NOMO-1 (cell line): ENCODE results near the gene DHX9.

Source experiments
- DNase-seq, 2 experiments: peaks; one replicate each; lab custom pipeline; 2025; ENCODE audit not compliant: unreplicated experiment in 2 of 2; lab: John Stamatoyannopoulos, UW

The DHX9 gene

GRCh38 chr1:182835806-182836205 lies 3.3 kb upstream of the DHX9 start:
- DNase-seq, result no peak

DNA sequence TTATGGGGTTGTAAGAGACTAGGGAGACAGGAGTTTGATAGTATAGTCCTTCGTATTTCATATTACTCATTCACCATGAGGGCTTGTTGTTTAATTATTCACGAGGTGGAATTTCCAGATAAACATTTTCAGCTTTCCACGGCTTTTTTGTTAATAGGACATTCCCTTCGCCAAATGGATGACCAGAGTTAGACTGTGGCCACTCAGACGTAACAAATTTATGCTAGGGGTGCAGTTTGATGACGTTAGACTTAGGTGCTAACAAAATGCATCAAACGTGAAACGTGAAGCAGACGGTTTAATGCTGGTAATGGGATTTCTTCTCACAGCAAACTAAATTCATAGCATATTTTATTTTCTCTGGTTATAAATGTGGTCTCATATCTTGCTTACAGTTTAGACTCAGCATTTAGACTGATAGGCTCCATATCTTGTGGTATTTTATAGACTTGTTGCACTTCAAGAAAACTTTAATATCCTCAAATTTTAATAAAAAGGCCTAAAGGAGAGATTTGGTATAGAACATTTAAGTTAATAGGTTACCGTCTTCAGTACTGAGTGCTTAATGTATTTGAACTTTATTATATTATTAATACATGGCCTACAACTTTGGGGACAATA lies 2.3 kb downstream of the DHX9 start:
- DNase-seq, result no peak

GRCh38 chr1:182842265-182842664 lies 3.1 kb downstream of the DHX9 start:
- DNase-seq, result no peak

- no peak for DNase-seq
Measured at GRCh38 chr1:182845379-182845778, 6.2 kb downstream of the DHX9 start.

- DNase-seq, result no peak
Measured at GRCh38 chr1:182845894-182846293, 6.7 kb downstream of the DHX9 start.

DNA sequence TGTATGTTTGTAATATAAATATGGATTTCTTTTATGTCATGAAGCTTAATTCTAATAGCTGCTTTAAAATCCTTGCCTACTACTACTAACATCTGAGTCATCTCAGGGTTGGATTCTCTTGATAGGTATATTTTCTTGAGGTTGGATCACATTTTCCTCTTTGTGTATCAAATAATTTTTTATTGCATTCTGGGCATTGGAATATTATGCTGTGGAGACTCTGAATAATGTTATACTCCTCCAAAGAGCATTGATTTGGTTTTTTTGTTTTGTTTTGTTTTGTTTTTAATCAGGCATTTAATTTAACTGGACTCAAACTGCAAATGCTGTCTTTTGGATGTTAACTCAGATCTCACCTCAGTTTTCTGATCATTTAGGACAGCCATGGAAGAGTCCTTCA lies 8.0 kb downstream of the DHX9 start:
- no peak for DNase-seq

DNA sequence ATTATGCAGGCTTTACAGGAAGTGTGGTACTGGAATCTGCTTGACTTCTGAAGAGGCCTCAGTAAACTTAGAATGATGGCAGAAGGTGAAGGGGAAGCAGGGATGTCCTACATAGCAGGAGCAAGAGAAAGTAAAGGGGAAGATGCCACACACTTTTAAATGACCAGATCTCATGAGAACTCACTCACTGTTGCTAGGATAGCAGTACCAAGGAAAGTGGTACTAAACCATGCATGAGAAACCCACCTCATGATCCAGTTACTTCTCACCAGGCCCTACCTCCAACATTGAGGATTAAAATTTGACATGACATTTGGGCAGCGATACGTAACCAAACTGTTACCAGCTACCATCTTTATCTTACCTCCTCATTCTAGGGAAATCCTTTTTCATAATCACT lies 9.6 kb downstream of the DHX9 start:
- DNase-seq, result no peak

DNA sequence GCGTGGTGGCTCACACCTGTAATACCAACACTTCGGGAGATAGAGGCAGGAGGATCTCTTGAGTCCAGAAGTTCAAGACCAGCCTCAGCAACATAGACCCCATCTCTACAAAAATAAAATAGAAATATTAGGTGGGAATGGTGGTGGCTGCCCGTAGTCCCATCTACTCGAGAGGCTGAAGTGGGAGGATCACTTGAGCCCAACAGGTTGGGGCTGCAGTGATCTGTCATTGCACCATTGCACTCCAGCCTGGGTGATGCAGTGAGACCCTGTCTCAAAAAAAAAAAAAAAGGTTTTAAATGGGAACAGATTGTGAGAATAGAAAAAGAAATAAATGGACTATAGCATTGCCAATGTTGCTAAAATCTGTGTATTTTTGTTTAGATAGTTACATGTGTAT lies 11.2 kb downstream of the DHX9 start:
- no peak for DNase-seq

DNA sequence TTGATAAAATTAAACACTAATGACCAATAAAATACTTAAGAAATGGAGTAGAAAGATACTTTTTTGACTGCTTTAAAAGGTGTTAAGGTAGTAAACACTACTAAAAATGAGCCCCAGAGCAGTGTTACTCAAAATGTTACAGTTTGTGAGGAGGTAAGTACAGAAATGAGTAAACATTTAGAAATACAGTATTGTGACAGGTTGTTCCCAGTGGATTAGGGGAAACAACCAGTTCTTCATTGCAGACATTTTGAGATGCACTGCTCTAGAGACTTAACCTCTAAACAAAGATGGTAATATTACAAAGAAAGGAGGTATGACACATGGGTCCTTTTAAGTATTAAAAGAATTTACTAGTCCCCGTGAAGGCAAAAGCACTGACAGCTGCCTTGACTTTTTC lies 12.7 kb downstream of the DHX9 start:
- DNase-seq, result no peak

DNA sequence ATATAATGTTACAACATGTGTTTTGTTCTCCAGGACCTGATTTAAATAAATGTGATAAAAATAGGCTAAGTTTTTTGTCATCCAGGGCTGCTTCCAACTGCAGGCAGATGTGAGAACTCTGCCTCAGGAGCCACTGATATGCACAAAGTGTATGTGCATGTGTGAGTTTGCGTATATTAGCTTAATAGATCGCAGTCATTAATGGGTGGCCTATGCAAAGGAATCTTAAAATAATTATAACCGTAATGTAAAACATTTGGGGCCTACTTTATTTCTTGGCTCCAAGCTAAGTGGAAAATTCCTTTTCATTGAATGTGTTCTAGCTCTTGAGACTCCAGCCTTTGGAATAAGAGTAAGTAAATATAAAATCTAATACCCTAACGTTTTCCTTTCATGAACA lies 16.8 kb downstream of the DHX9 start:
- DNase-seq, result no peak

DNA sequence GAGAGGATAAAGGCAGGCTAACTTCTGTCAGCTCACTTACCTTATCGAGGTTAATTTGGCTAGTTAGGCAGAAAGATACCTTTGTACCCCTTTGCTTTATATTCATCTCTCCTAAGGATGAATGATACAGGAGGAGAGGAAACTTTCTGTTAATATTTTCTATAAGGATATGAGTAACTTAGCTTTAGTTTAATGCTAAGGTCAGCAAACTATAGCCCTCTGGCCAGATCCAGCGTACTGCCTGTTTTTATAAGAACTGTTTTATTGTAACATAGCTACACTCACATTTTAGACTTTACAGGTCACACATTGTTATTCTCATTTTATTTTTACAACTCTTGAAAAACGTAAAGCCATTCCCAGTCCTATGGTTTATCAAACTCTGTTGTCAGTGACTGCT lies 18.1 kb downstream of the DHX9 start:
- no peak for DNase-seq

- no peak for DNase-seq
Measured at GRCh38 chr1:182860658-182861057, 21.5 kb downstream of the DHX9 start.

- DNase-seq, result no peak
Measured at GRCh38 chr1:182861994-182862393, 22.8 kb downstream of the DHX9 start.

- DNase-seq, result no peak
Measured at GRCh38 chr1:182862827-182863226, 23.7 kb downstream of the DHX9 start.

DNA sequence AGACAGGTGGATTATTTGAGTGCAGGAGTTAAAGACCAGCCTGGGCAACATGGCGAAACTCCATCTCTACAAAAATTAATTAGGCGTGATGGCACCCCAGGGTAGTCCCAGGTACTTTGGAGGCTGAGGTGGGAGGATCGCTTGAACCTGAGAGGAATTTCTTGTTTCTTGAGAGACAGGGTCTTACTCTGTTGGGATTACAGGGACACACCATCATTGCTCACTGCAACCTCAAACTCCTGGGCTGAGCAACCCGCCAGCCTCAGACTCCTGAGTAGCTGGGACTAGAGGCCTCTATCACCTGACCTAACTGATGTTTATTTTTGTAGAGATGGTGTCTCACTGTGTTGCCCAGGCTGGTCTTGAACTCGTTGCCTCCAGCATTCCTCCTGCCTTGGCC lies 24.8 kb downstream of the DHX9 start:
- no peak for DNase-seq

DNA sequence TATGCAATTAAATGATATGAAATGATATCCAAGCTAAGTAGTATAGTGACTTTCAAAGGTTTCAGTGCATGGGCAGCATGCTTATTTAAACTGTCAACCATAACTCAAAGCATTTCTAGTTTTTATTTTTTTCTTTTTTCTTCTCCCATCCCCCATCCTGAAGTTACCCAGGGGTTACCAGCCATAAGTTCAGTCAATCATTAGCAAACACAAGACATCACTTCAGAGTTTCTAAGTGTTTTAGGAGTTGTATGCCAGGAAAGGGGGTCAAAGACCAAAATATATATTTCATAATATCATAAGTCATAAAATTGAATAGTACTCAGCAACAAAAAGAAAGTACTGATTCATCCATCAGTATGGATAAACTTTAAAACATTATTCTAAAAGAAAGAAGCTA lies 28.7 kb downstream of the DHX9 start:
- no peak for DNase-seq

DNA sequence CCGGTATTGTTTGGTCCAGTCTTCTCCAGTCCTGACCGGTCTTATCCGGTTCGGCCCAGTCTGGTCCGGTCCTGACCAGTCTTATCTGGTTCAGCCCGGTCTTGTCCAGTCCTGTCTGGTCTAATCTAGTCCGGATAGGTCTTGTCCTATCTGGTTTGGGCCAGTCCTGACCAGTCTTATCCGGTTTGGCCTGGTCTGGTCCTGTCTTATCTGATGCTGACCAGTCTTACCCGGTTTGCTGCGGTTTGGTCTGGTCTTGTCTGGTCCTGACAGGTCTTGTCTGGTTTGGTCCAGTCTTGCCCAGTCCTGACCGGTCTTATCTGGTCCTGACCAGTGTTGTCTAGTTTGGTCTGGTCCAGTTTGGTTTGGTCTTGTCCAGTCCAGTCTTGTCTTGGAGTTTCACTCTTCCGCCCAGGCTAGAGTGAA lies 30.1 kb downstream of the DHX9 start:
- DNase-seq, result no peak

- no peak for DNase-seq
Measured at GRCh38 chr1:182872881-182873280, 33.7 kb downstream of the DHX9 start.

DNA sequence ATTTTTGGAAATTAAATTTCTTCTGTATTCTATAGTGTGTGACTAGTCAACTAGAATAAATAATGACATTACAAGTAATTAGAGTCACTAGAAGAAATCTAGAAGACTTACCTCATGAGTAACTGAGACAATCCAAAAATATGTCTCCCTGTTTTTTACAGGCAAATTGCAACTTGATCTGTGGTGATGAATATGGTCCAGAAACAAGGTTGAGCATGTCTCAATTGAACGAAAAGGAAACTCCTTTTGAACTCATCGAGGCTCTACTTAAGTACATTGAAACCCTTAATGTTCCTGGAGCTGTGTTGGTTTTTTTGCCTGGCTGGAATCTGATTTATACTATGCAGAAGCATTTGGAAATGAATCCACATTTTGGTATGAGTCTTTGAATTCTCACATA lies 36.7 kb downstream of the DHX9 start:
- DNase-seq, result no peak

DNA sequence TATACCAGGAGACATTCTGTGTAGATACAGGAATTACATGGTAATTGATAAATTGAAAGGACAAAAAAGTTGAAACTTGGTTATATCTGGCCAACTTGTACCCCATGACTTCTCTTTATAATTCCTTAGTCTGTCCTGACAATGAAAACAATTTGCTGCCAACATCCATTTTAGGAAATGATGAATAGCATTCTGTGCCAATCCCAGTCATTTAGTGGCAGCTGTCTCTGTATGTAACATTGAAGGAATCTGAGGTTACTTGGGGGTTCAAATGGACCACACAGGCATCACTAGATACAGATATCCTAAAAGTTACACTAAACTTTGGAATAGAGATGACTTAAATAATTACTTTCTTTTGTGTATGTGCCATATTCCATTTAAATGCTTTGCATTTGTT lies 38.2 kb downstream of the DHX9 start:
- no peak for DNase-seq

DNA sequence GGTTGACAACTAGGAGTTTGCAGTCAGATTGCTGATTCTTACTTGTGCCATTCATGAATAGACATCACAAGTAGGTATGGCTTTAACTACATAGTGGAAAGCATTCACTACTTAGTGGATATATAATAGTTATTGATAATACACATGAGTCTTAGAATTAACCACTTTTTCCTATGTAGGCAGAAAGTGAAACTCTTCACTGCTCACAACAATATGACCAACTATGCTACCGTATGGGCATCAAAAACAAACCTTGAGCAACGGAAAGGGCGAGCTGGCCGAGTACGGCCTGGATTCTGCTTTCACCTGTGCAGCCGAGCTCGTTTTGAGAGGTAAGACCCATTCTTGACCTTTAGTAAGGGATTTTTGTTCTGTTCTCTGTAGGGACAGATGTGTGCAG lies 38.7 kb downstream of the DHX9 start:
- DNase-seq, result no peak

DNA sequence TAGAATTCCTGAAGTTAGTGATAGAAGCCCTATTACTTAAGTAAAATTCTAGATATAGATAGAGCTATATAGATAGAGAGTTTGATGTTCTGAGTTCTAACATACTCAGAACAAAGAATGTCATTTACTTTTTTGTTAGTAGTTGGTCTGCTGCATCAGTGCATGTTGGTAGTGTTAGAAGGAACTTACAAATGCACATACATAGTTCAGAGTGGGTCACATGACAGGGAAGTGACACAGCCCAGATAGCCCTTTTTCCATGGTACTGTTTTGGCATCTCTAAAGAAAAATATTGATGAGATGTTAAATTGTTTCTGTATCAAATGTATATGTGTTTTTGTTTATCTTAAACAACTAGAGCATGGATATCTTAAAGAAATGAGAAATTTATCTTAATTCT lies 45.7 kb downstream of the DHX9 start:
- DNase-seq, result no peak

GRCh38 chr1:182885591-182885990 lies 46.4 kb downstream of the DHX9 start:
- DNase-seq, result no peak
